Panc1 (cell line): ENCODE data around the gene CYGB. TPM values are rescaled to one million over a fixed set of nuclear protein-coding genes. Genes with fewer than 3 reads are reported as not detected.
"Not testable (repeated sequence)": the region's sequence is repeated elsewhere in the genome, so short reads cannot be mapped to it uniquely, and the experiment has no call there.

Source experiments
- ATAC-seq: fragments of 200-7000 bp; cut with Tn5 transposase; 2 replicates; pipeline ENCODE4 v1.9.1; 2020; ENCODE audit warnings: mild to moderate bottlenecking, moderate library complexity
- BruUV-seq: library from RNA; stranded (reverse); fragments of 400-500 nt; replicated peaks from 2 replicates; lab custom pipeline; 2021; lab: Mats Ljungman, UMichigan
- CTCF ChIA-PET: fragments of 300-600 bp; sonication (Branson Sonifier 250); formaldehyde crosslinking; loops from one replicate; lab custom pipeline; 2022; ENCODE audit warnings: antibody characterized with exemption; lab: Charles Lee
- POLR2A ChIA-PET: fragments of 300-600 bp; sonication (Branson Sonifier 250); formaldehyde crosslinking; loops from one replicate; lab custom pipeline; 2022; ENCODE audit warnings: antibody characterized with exemption; lab: Charles Lee
- DNase-seq: peaks from one replicate; pipeline ENCODE4 v3.0.0-alpha.2; 2010; ENCODE audit warnings: low read depth, low spot score
- H3K27ac ChIP-seq: 2 replicates; pipeline ENCODE4 v1.5.1; 2011; ENCODE audit warnings: mild to moderate bottlenecking, low read length, inconsistent platforms
- H3K27me3 ChIP-seq: fragments of 200-500 bp; sonication (Bioruptor generic); 2 replicates; pipeline ENCODE4 v1.6.0; 2014; ENCODE audit warnings: low read length, inconsistent platforms; ENCODE audit not compliant: control insufficient read depth, insufficient read depth
- H3K36me3 ChIP-seq: fragments of 200-500 bp; sonication (Bioruptor generic); 2 replicates; pipeline ENCODE4 v1.5.1; 2014; ENCODE audit warnings: inconsistent platforms, mild to moderate bottlenecking, low read length, moderate library complexity; ENCODE audit not compliant: control insufficient read depth, insufficient read depth
- H3K4me1 ChIP-seq: 2 replicates; pipeline ENCODE4 v1.5.1; 2011; ENCODE audit warnings: inconsistent platforms, mild to moderate bottlenecking, low read length, moderate library complexity; ENCODE audit not compliant: control insufficient read depth, insufficient read depth
- H3K4me3 ChIP-seq, 2 experiments: 2 replicates each; pipeline ENCODE4 v1.5.1; 2011 to 2012; ENCODE audit warnings: low read depth in 2 of 2, low read length in 2 of 2, mild to moderate bottlenecking in 2 of 2, inconsistent platforms in 1 of 2, moderate library complexity in 1 of 2
- H3K9me3 ChIP-seq: fragments of 200-500 bp; sonication (Bioruptor generic); 2 replicates; pipeline ENCODE4 v1.5.1; 2014; ENCODE audit warnings: low read depth, mild to moderate bottlenecking, inconsistent platforms, low read length, moderate library complexity; ENCODE audit not compliant: control insufficient read depth, insufficient read depth
- CTCF ChIP-seq: fragments of 450-650 bp; IDR thresholded peaks from 2 replicates; pipeline ENCODE4 v1.5.1; 2017; ENCODE audit warnings: mild to moderate bottlenecking
- POLR2AphosphoS5 ChIP-seq: IDR thresholded peaks from 2 replicates; pipeline ENCODE4 v1.6.1; 2012; ENCODE audit warnings: mild to moderate bottlenecking, low read depth, low read length, moderate library complexity
- REST ChIP-seq, 2 experiments: IDR thresholded peaks; 2 replicates each; pipeline ENCODE4 v1.6.1; 2011 to 2012; ENCODE audit warnings: low read depth in 2 of 2, control low read depth in 1 of 2, low read length in 1 of 2, mild to moderate bottlenecking in 1 of 2, moderate library complexity in 1 of 2; ENCODE audit not compliant: insufficient read depth in 1 of 2
- SIN3A ChIP-seq: IDR thresholded peaks from 2 replicates; pipeline ENCODE4 v1.6.1; 2012; ENCODE audit warnings: low read depth, mild to moderate bottlenecking, low read length, moderate library complexity, borderline replicate concordance; ENCODE audit not compliant: insufficient read depth
- TCF7L2 ChIP-seq: IDR thresholded peaks from 2 replicates; pipeline ENCODE4 v1.6.1; 2011; ENCODE audit warnings: mild to moderate bottlenecking, low read depth, low read length, inconsistent platforms
- in situ Hi-C: cut with HindIII; loops from 2 replicates; pipeline ENCODE4 v1.10.0; 2016; ENCODE audit warnings: low sequenced_read_pairs, low pct_unique_long_range_greater_than_20kb
- intact Hi-C: fragments of 100-400 bp; cut with micrococcal nuclease; formaldehyde crosslinking; loops from one replicate; pipeline ENCODE4 v1.10.0; 2022; ENCODE audit not compliant: unreplicated experiment
- total RNA-seq: library from RNA; stranded (reverse); gene quantifications from one replicate; pipeline ENCODE4 v1.2.1, GENCODE V29; 2021; ENCODE audit not compliant: unreplicated experiment

CYGB gene
- total RNA-seq, 1 experiment from 2014 or later = 6.0 TPM

DNA sequence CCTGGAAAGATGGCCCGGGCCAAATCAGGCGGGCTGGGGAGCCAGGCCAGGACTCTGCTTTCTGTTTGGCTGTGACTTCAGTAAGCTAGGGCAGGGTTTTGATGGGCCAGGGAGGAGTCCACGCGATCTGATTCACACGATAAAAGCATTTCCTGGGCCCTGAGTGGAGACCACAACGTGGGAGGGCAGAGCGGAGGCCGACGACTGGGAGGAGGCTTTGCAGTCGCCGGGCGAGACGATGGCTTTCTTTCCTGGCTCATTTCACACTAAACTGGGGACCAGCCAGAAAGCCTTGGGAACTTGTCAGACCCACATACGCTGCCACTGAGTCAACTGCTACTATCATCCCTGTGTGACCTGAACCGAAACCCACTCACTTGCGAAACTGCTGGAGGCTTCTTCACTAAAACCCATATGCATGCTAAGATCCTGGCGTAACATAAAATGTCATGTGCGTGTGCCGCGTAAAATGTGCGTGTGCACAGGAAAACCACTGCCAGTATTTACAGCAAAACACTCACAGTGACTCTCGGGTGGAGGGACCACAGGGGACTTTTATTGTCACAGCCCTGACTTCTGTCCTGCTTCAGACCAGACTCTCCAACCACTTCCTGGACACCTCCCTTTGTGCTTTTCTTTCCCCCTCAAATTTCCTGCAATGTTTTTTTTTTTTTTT lies 22.1 kb downstream of the CYGB start:
- Histone ChIP-seq H3K4me3 (no peak overlapping the region), H3K4me1 (no peaks in the 10 kb centered on the region), H3K27ac (no peak overlapping the region), H3K36me3 (no peaks in the 10 kb centered on the region), H3K9me3 (no peaks in the 10 kb centered on the region), H3K27me3 (no peaks in the 10 kb centered on the region)
- in situ Hi-C loops (no loop called here), intact Hi-C loops (no loop called here)
- no peak for TF ChIP-seq CTCF
- no peak for TF ChIP-seq POLR2AphosphoS5
- TF ChIP-seq TCF7L2 = no peak
- no peak for TF ChIP-seq REST (IDR thresholded peaks at IDR 0.05; ENCODE audit: insufficient read depth in 1 of 2, low read depth in 2 of 2, low read length in 1 of 2)
- no peak for TF ChIP-seq SIN3A
- ChIA-PET CTCF (interaction anchor here (0.7 kb wide), 1 partner anchor 156 kb away, joined by 13 read pairs; no protein-coding TSS in a partner anchor), POLR2A (no interaction called here)
- no TSS peak for BruUV-seq
- no peak for DNase-seq
- no peak for ATAC-seq

DNA sequence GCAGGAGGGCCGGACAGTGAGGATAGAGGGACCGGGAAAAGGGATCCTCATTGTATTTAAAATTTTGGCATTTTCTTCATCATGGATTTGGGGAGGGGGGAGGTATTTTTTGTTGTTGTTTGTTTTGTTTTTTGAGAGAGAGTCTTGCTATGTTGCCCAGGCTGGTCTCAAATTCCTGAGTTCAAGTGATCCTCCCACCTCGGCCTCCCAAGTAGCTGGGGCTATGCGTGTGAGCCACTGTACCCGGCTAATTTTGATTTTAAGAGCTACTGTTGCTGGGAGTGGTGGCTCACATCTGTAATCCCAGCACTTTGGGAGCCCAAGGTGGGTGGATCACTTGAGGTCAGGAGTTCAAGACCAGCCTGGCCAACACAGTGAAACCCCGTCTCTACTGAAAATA lies 23.2 kb downstream of the CYGB start:
- H3K4me1 ChIP-seq, H3K27me3 ChIP-seq, DNase-seq, BruUV-seq, intact Hi-C loops, H3K36me3 ChIP-seq, H3K4me3 ChIP-seq, ATAC-seq, POLR2A ChIA-PET, H3K27ac ChIP-seq, H3K9me3 ChIP-seq, in situ Hi-C loops: not testable (repeated sequence)
- CTCF ChIA-PET = interaction anchor here (0.7 kb wide), 1 partner anchor 24 kb away, joined by 3 read pairs; no protein-coding TSS in a partner anchor

DNA sequence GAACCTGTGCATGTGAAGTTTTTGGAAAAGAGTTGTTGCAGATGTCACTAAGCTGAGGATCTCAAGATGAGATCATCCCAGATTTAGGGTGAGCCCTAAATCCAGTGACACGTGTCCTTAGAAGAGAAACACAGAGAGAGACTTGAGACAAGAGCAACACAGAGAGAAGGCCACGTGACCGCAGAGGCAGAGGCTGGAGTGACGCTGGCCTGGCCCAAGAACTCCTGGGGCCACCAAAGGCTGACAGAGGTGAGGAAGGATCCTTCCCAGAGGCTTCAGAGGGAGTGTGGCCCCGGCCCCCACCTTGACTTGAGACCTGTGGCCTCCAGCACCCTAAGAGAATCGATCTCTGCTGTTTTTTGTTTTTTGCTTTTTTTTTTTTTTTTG lies 24.2 kb downstream of the CYGB start:
- intact Hi-C loops = no loop called here
- no peak for TF ChIP-seq POLR2AphosphoS5
- no peak for TF ChIP-seq SIN3A
- no peak for TF ChIP-seq CTCF
- TF ChIP-seq TCF7L2 = no peak
- no peak for TF ChIP-seq REST (IDR thresholded peaks at IDR 0.05; ENCODE audit: insufficient read depth in 1 of 2, low read depth in 2 of 2, low read length in 1 of 2)
- Histone ChIP-seq H3K4me3 (no peak overlapping the region), H3K4me1 (no peaks in the 10 kb centered on the region), H3K27ac (no peak overlapping the region), H3K9me3 (no peaks in the 10 kb centered on the region), H3K36me3 (no peaks in the 10 kb centered on the region), H3K27me3 (no peaks in the 10 kb centered on the region)
- CTCF ChIA-PET = no interaction called here
- DNase-seq (no peak), ATAC-seq (no peak)
- in situ Hi-C loops = no loop called here
- POLR2A ChIA-PET = no interaction called here
- no TSS peak for BruUV-seq
